ENCODE data around the gene PMF1.
"Not testable (repeated sequence)": the region's sequence is repeated elsewhere in the genome, so short reads cannot be mapped to it uniquely, and the experiment has no call there.

Gene PMF1

DNA sequence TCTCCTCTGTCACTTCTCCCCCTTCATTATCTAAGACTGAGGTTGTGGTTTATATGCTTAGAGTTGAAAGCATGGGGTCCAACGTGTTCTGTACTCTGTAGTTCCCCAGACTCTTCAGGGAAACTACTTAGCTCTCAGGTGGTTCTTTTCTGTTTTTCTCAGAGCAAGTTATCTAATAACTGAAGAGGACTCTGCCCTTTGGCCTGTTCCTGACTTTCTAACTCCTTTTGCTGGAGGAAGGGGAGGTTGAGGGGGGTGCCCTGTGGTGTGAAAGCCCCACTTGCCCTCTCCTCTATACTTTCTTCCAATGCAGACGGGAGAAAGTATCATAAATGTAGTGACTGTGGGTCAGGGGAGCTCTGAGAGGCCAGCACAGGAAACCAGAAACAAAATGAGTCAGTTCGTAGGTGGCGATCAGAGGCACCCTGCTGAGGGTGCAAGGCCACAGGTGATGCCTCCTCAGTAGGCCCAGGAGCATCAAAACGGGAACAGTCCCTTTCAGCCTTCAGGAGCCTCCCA, 13.9 kb upstream of the PMF1 start:
- no peak for DNase-seq

DNA sequence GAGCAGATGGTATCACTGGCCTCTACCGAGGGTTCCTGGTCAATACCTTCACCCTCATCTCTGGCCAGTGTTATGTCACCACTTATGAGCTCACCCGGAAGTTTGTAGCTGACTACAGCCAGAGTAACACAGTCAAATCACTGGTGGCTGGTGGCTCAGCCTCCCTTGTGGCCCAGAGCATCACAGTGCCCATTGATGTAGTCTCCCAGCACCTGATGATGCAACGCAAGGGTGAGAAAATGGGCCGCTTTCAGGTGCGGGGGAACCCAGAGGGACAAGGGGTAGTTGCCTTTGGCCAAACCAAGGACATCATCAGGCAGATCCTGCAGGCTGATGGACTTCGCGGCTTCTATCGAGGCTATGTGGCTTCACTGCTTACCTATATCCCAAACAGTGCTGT, 12.8 kb upstream of the PMF1 start:
- DNase-seq, result no peak

DNA sequence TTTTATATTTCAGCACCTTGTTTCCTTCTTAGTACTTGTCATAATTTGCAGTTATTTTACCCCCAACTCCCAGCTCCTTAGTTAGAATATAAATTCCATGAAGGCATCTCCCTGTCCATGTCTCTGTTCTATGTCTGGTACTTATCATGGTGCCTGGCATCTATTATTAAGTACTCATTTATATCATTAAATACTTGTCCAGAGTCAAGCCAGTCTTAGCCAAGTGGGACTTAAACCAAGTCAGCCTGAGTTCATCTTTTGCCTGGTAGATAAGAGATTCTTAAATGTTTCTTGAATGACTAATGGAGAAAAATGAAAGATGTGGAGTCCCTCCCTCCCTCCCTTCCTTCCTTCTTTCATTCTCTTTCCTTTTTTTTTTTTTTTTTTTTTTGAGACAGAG, 9.5 kb upstream of the PMF1 start:
- peak; percentile 43 for DNase-seq

DNA sequence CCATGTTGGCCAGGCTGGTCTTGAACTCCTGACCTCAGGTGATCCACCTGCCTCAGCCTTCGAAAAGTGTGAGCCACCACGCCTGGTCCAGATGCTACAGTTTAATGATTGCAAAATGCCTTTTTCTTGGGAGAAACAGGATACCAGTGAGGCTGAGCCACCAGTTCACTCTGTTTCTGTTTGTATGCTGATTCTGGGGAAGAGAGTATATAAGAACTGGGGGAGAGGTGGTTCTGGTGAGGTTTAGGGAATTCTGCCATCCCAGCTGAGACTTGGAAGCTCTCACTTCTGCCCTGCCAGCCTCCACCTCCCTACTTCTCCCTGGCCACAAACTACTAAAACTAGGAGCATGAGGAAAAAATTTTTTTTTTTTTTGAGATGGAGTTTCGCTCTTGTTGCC, 8.1 kb upstream of the PMF1 start:
- no peak for DNase-seq

DNA sequence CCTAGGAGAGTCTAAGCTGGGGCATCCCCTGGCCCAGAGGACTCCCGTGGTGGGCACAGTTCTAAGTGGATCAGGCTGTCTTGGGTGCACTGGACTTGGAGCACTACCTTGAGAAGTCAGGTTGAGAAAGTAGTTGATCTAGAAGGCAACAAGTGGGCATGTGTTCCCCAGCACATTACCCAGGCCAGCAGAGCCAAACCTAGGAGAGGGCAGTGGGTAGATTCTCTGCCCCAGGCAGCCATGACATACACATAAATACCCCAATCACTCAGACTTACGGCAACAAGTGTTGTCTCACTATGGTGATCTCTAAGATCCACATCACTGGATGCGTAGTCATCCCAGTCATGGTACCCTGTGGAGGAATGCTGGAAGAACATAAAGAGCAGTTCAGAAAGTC, 1.6 kb upstream of the PMF1 start:
- no peak for DNase-seq

DNA sequence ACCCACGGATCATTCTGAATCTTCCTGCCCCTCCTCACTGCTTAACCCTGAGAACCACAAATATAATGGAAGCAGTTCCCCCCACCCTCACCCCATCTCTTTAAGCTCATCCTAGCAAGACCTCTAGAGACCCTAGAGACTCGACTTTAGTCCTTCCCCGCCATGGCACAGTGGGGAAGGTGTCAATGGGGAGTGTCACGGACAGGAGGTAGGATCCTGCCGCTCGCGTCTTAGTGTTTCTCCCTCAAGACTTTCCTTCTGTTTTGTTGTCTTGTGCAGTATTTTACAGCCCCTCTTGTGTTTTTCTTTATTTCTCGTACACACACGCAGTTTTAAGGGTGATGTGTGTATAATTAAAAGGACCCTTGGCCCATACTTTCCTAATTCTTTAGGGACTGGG, 677 bp upstream of the PMF1 start:
- DNase-seq, result no peak

DNA sequence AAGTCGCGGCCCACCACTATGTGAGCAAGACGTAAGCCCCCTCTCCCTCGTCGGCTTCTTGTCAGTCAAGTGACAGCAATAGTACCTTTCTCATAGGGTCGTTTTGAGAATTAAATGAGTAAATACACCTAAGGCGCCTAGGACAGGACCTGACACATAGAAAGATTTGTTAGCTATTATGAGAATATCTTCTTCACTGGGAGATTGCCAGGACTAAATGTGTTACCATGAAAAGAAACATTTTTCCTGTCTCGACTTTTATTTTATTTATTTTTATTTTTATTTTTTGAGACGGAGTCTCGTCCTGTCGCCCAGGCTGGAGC, 798 bp downstream of the PMF1 start:
- no peak for DNase-seq

DNA sequence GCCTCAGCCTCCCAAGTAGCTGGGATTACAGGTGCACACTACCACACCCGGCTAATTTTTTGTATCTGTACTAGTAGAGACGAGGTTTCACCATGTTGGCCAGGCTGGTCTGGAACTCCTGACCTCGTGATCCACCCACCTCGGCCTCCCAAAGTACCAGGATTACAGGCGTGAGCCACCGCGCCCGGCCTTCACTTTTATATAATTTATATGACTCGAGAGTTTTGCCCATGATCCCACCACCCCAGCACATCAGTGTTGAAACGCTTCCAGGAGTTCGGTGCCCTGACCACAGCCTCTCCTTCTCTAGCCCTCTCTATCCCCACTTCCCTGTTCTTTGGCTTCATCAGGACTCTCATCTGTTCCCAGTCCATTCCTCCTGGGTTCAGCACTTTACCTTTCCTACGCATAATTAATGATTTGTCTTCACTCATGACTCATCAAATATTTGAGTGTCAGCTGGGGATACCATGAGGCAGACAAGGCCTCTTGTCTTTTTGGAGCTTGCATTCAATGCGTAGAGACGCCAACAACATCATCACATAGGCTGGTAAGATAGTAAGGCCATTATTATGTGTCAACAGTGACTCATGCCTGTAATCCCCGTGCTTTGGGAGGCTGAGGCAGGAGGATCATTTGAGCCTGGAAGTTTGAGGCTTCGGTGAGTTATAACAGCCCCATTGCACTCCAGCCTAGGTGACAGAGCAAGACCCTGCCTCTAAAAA, 1.4 kb downstream of the PMF1 start:
- DNase-seq, result peak; percentile 49

DNA sequence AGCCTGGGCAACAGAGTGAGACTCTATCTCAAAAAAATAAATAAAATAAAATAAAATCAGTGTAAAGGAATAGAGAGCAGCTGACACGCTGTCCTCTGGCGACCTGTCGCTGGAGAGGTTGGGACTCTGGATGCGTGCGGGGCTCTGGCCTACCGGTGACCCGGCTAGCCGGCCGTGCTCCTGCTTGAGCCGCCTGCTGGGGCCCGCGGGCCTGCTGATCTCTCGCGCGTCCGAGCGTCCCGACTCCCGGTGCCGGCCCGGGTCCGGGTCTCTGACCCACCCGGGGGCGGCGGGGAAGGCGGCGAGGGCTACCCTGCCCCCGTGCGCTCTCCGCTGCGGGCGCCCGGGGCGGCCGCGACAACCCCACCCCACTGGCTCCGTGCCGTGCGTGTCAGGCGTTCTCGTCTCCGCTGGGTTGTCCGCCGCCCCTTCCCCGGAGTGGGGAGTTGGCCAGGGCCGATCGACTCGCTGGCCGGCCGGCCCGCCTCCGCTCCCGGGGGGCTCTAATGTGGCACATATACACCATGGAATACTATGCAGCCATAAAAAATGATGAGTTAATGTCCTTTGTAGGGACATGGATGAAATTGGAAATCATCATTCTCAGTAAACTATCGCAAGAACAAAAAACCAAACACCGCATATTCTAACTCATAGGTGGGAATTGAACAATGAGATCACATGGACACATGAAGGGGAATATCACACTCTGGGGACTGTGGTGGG, 3.7 kb downstream of the PMF1 start:
- DNase-seq, result not testable (repeated sequence)

DNA sequence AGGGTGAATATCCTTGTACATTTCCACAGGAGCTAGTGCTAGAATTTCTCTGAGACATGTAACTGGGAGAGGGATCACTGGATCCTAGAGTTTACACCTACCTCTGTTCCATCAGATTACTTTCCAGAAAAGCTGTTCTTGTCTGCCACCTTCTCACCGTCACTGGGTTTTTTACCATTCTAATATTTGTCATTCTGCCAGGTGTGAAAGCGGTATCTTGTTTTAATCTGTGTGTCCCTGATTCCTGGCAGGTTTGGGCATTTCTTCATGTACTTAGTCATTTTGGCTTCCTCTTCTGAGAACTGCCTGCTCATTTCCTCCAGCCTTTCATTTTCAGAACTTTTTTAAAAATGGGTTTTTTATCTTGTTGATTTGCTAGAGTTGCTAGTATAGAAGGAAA, 5.1 kb downstream of the PMF1 start:
- peak; percentile 16 for DNase-seq

DNA sequence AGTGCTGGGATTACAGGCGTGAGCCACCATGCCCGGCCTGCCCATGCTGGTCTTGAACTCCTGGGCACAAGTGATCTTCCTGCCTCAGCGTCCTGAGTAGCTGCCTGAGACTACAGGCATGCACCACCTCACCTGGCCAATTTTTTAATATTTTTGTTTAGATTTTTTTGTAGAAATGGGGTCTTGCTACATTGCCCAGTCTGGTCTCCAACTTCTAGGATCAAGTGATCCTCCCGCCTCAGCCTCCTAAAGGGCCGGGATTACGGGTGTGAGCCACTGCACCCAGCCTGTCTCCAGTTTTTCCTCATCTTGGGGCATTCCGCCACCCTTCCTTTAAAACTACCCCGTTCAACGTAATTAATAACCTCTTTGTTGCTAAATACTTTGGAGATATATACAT, 7.4 kb downstream of the PMF1 start:
- DNase-seq, result no peak

DNA sequence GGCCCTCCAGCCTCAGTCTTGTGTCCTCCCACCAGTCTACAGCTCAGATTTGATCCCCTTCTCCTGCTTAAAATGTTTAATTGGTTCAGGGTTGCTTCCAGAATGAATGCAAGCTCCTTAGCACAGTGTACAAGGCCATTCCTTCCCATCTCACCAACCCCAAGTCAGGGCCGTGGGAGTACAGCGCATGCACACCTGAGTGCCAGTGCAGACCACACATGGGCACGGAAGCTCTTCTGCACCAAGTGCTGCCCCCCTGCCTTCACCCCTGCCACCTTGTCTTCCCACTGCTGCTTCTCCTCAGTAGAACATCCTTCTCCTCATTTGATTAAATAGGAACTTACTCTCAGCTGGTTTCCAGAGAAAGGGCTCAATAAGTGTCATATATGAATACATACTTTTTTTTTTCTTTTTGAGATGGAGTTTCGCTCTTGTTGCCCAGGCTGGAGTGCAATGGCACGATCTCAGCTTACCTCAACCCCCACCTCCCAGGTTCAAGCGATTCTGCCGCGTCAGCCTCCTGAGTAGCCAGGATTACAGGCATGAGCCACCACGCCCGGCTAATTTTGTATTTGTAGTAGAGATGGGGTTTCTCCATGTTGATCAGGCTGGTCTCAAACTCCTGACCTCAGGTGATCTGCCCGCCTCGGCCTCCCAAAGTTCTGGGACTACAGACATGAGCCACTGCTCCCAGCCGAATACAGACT, 9.3 kb downstream of the PMF1 start:
- DNase-seq, result no peak

DNA sequence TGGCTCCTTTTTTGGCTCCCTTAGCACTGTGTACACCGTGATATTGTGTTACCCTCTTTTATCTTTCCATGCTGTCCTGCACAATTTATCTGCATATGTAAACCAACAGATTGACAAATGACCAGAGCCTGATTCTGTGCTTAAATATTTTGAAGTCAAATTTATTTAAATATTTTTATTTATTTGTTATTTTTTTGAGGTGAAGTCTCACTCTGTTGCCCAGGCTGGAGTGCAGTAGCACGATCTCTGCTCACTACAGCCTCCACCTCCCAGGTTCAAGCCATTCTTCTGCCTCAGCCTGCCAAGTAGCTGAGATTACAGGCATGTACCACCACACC, 12.8 kb downstream of the PMF1 start:
- no peak for DNase-seq

DNA sequence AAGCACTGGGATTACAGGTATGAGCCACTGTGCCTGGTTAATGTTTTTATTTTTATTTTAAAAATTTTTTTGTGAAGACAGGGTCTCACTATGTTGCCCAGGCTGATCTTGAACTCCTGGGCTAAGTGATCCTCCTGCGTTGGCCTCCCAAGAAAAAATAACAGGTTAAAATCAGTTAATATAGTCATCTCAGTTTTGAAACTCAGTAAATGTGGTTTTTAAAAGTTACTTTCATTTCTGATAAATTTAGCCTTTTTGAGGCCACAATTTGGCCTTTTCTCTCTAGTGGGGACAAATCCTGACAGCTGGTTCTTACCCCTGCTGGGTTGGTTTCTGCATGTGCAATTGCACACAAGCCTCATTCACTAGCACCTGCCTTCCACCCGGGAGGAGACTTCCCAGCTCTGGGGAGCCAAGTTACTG, 13.3 kb downstream of the PMF1 start:
- no peak for DNase-seq

DNA sequence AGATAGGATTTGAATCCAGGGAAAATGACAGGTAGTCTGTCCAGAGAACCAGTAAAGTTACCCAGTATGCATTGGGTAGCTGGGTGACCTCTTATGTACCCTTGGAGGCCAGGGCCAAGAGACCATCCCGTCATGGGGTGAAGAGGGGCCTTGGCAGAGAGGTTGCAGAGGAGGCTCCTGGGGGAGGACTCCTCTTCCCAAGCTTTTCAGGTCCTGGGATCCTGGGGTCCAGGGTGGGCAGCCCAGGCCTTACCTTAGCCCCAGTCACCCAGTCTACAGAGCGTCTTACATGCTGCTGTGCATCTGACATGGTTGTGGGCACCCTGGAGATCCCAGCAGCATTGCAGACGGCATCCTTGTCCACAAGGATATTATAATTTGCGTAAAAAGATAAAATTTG, 14.0 kb downstream of the PMF1 start:
- no peak for DNase-seq

DNA sequence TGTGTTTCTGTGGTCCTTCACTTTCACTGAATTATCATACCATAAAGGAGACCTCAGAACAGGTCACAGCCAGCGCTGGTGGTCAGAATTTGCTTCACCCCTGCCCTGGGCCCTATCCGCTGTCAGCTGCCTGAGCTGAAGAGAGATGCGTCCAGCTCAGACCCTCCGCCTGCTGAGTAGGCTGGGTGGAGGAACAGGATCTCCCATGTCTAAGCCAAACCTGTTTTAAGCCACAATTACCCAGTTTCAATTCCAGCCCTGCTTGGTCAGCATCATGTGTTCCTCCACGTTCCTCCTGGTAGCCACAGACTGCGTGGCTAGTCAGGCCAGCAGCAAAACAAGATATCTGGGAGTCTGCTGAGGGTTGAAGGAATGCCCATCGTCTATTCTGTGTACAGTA, 15.7 kb downstream of the PMF1 start:
- no peak for DNase-seq

DNA sequence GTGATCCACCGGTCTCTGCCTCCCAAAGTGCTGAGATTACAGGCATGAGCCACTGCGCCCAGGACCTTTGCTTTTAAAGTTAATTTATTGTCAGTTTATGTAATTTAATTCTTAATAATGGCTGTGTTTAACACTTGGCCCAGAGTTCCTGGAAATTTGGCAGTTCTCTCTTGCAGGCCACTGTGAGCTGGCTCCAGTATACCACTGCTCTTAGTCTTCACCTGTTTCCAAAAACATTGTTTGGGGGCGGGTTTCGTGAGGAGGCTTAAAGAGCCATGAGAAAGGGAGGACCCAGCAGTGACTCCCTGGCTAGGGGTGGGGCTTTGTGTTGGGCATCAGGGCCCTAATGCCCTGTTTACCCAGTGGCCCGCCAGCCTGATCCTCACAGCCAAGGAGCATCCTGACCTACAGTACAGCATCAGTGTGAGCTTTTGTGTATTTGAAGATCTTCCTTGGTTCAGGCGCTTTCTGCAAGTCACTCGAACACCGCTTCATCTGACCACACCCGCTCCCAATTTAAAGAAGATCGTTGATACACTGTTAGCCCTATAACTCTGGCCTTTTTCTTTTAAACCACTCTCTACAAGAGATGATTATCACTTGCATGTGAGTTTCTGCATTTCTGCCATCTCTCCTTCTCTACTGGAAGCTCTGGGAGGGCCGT, 17.1 kb downstream of the PMF1 start:
- no peak for DNase-seq

DNA sequence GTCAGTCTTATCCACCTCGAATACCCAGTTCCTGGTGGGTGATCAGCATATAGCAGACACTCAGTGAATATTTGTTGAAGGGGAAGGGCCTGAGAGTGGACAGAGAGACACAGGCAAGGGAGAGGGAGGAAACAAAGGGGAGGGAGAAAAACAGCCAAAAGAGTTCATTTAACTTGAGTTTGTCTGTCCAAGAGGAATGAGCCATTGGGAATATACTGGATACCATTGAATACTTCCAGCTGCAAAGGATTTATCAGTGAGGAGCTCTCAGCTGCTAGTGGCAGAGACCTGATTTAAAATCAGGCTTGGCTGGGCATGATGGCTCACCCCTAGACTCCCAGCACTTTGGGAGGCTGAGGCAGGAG, 17.6 kb downstream of the PMF1 start:
- no peak for DNase-seq

DNA sequence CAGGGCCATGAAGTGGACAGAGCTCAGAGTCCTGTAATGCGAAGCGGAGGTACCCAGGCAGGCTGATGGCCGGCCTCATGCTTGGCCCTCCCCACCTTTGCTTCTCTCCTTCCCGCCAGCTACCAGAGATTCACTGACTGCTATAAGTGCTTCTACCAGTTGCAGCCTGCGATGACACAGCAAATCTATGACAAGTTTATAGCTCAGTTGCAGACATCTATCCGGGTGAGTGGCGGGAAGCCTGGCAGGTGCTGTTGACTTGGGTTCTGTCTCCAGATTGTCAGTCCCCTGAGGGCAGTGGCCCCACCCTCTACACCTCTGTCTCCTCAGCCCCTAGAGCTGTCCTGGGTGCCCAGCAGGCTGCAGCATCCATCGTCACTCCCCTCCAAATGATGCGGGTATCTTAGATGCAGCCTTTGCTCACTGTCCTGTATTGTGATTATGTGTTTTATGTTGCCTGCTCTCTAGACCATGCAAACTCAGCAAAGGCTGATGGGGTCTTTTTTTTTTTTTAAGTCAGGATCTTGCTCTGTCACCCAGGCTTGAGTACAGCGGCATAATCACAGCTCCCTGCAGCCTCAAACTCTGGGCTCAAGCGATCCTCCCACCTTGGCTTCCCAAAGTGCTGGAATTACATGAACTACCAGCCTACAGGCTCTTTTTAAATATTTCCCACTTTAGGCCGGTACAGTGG, 19.5 kb downstream of the PMF1 start:
- DNase-seq, result no peak

DNA sequence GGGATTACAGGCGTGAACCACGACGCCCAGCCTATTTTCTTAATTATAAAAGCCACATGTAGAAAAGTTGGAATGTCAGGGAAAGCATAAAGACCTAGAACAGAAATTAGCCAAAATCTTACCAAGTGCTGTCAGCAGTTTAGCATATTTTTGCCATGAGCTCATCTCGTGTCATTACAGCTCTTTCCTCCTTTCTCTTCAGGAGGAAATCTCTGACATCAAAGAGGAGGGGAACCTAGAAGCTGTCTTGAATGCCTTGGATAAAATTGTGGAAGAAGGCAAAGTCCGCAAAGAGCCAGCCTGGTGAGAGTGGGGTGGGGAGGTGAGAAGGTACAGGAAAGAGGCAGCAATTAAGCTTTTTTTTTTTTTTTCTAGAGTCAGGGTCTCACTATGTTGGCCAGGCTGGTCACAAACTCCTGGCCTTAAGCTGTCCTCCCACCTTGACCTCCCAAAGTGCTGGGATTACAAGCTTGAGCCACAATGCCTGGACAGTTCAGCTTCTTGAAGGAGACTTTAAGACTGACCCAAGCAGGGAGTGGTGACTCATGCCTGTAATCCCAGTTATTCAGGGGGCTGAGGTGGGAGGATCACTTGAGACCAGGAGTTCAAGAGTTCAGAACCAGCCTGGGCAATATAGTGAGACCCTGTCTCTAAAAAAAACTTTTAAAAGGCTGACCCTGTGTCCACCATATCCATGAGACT, 20.8 kb downstream of the PMF1 start:
- DNase-seq, result peak; percentile 89

DNA sequence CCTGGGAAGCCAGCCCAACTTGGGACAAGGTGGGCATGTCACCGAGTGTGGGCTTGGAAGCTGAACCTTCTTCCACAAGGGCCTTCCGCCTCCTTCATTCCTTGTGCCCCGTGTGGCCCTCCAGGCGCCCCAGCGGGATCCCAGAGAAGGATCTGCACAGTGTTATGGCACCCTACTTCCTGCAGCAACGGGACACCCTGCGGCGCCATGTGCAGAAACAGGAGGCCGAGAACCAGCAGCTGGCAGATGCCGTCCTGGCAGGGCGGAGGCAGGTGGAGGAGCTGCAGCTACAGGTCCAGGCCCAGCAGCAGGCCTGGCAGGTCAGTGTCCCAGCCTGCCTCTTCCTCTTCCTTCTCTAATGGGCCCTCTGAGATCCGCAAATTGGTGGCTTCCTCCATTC, 23.4 kb downstream of the PMF1 start:
- no peak for DNase-seq

DNA sequence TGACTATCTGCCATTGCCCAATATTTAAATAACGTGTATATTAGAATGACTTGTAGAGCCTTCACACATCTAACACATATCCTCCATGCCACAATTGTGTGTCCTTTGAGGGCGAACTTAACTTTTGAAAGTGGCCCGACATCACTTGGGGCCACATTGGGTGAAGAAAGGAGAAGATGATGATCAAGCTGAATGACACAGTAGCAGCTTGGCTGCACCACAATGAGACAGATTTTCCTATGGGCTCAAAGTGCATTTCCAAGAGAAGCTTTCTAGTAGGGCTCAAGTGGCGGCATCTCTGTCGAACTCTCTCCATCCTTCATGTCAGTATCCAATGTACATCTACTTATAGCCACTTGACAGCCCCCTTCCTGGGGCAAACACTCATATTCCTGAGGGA, 25.4 kb downstream of the PMF1 start:
- DNase-seq, result no peak
